K562 (cell line): ENCODE results near the gene AHNAK. TPM values are rescaled to one million over a fixed set of nuclear protein-coding genes. Genes with fewer than 3 reads are reported as not detected.

Source experiments
- ATAC-seq: fragments of 200-7000 bp; cut with Tn5 transposase; 3 replicates; pipeline ENCODE4 v1.9.1; 2020; ENCODE audit warnings: moderate library complexity
- BruUV-seq: library from RNA; stranded (reverse); fragments of 400-500 nt; replicated peaks from 2 replicates; lab custom pipeline; 2021; lab: Mats Ljungman, UMichigan
- CTCF ChIA-PET: fragments of 300-600 bp; formaldehyde crosslinking; extraction: SDS; loops from one replicate; lab custom pipeline; 2021; ENCODE audit warnings: low intra/inter-chr PET ratio; lab: Yijun Ruan, JAX
- POLR2A ChIA-PET: fragments of 300-600, 350-650 bp; sonication (Branson Sonifier 250); formaldehyde crosslinking; extraction: SDS; loops from one replicate; lab custom pipeline; 2021; ENCODE audit warnings: antibody characterized with exemption, inconsistent platforms; lab: Yijun Ruan, JAX
- DNase-seq, 4 experiments: peaks; one replicate each; pipeline versions ENCODE4 v3.0.0 to v3.0.0-alpha.2; 2011 to 2018; ENCODE audit warnings: low spot score in 3 of 4, mixed read lengths in 3 of 4; ENCODE audit errors: extremely low read depth in 1 of 4
- FAIRE-seq: peaks from 2 replicates; lab custom pipeline; 2011; peaks lifted over from hg19 to GRCh38; lab: Jason Lieb, UNC
- H2AFZ ChIP-seq: 2 replicates; pipeline ENCODE4 v1.6.0; 2011; ENCODE audit warnings: low read depth, low read length, control low read depth, inconsistent platforms
- H3K27ac ChIP-seq: fragments of 200-600 bp; 3 replicates; pipeline ENCODE4 v1.8.0; 2011; ENCODE audit warnings: low read depth, mild to moderate bottlenecking, control low read depth, inconsistent platforms, low read length, moderate library complexity, mixed read lengths; ENCODE audit errors: extremely low read depth
- H3K27me3 ChIP-seq, 2 experiments: fragments of 300-600 bp in 1 of 2; 2 replicates in 1 of 2; 3 replicates in 1 of 2; pipeline versions ENCODE4 v1.6.0 to v1.8.0; 2011; ENCODE audit warnings: inconsistent platforms in 2 of 2, low read length in 2 of 2, mild to moderate bottlenecking in 1 of 2, mixed read lengths in 1 of 2, moderate library complexity in 1 of 2; ENCODE audit not compliant: control insufficient read depth in 2 of 2, insufficient read depth in 2 of 2
- H3K36me3 ChIP-seq: fragments of 300-600 bp; 3 replicates; pipeline ENCODE4 v1.8.0; 2011; ENCODE audit warnings: mild to moderate bottlenecking, low read length, inconsistent platforms; ENCODE audit not compliant: control insufficient read depth, insufficient read depth
- H3K4me1 ChIP-seq, 2 experiments: fragments of 200-600 bp in 1 of 2; replicated peaks in 1 of 2; 2 replicates in 1 of 2; 3 replicates in 1 of 2; pipeline versions ENCODE4 v1.5.1 to v1.8.0; 2011; ENCODE audit warnings: inconsistent platforms in 2 of 2, low read length in 2 of 2, mild to moderate bottlenecking in 1 of 2, mixed read lengths in 1 of 2, moderate library complexity in 1 of 2; ENCODE audit not compliant: control insufficient read depth in 2 of 2, insufficient read depth in 2 of 2
- H3K4me2 ChIP-seq: 2 replicates; pipeline ENCODE4 v1.6.1; 2011; ENCODE audit warnings: low read length, control low read depth, inconsistent platforms, mixed read lengths; ENCODE audit not compliant: insufficient read depth
- H3K4me3 ChIP-seq: fragments of 200-600 bp; sonication (generic), shearing (Covaris generic); 2 replicates; pipeline ENCODE4 v1.5.1; 2016; ENCODE audit warnings: control low read depth, inconsistent platforms
- H3K79me2 ChIP-seq: fragments of 200-600 bp; 3 replicates; pipeline ENCODE4 v1.8.0; 2011; ENCODE audit warnings: low read length, inconsistent platforms; ENCODE audit not compliant: control insufficient read depth, insufficient read depth
- H3K9ac ChIP-seq, 2 experiments: 2 replicates each; pipeline versions ENCODE4 v1.6.0 to v1.6.1; 2011; ENCODE audit warnings: low read depth in 2 of 2, low read length in 2 of 2, control low read depth in 1 of 2, inconsistent platforms in 1 of 2, mild to moderate bottlenecking in 1 of 2, mixed read lengths in 1 of 2; ENCODE audit not compliant: insufficient read depth in 1 of 2
- H3K9me1 ChIP-seq: one replicate; pipeline ENCODE4 v1.6.0; 2011; ENCODE audit warnings: inconsistent platforms, mild to moderate bottlenecking, low read length, moderate library complexity; ENCODE audit not compliant: control insufficient read depth, insufficient read depth
- H3K9me3 ChIP-seq: replicated peaks from 2 replicates; pipeline ENCODE4 v1.5.1; 2011; ENCODE audit warnings: low read depth, low read length, inconsistent platforms; ENCODE audit not compliant: control insufficient read depth, insufficient read depth
- H4K20me1 ChIP-seq: replicated peaks from 2 replicates; pipeline ENCODE4 v1.6.1; 2011; ENCODE audit warnings: low read length, inconsistent platforms, mixed read lengths; ENCODE audit not compliant: control insufficient read depth, insufficient read depth
- CCAR2 ChIP-seq: fragments of 200-400 bp; formaldehyde crosslinking; IDR thresholded peaks from 2 replicates; pipeline ENCODE4 v1.6.1; 2017; ENCODE audit warnings: mild to moderate bottlenecking, low read depth, low read length
- ELF2 ChIP-seq: fragments of 250-450 bp; sonication (Bioruptor Pico); IDR thresholded peaks from 2 replicates; pipeline ENCODE4 v1.5.0; 2021; ENCODE audit warnings: mild to moderate bottlenecking
- EP400 ChIP-seq: fragments of 450-650 bp; IDR thresholded peaks from 2 replicates; pipeline ENCODE4 v1.6.1; 2017; ENCODE audit warnings: antibody characterized with exemption, mild to moderate bottlenecking, moderate library complexity
- GABPA ChIP-seq: fragments of 200-800 bp; sonication (Bioruptor generic); conservative IDR thresholded peaks from 2 replicates; pipeline ENCODE4 v1.6.1; 2016; ENCODE audit warnings: low read depth, missing genetic modification characterization, missing compliant biosample characterization
- HMGN3 ChIP-seq: IDR thresholded peaks from 2 replicates; pipeline ENCODE4 v1.6.1; 2011; ENCODE audit warnings: borderline replicate concordance, low read depth, mild to moderate bottlenecking, mixed read lengths, low read length; ENCODE audit not compliant: insufficient read length; ENCODE audit errors: extremely low read depth
- MCM7 ChIP-seq, 2 experiments: fragments of 450-650 bp; IDR thresholded peaks; 2 replicates each; pipeline ENCODE4 v1.6.1; 2016 to 2018
- MED1 ChIP-seq: sonication (generic); formaldehyde crosslinking; IDR thresholded peaks from 2 replicates; pipeline ENCODE4 v1.8.1; 2023; ENCODE audit warnings: missing genetic modification reagents, borderline replicate concordance
- POLR2A ChIP-seq: fragments of 450-650 bp; conservative IDR thresholded peaks from 2 replicates; pipeline ENCODE4 v1.6.1; 2016
- RFX7 ChIP-seq: fragments of 250-450 bp; sonication (Bioruptor Pico); IDR thresholded peaks from 2 replicates; pipeline ENCODE4 v1.5.1; 2021; ENCODE audit warnings: mild to moderate bottlenecking
- SIN3A ChIP-seq, 2 experiments: fragments of 150-350 bp in 1 of 2; IDR thresholded peaks; 2 replicates each; pipeline ENCODE4 v1.6.1; 2011 to 2016; ENCODE audit warnings: borderline replicate concordance in 2 of 2, low read depth in 2 of 2, low read length in 2 of 2, mild to moderate bottlenecking in 2 of 2, moderate library complexity in 2 of 2; ENCODE audit not compliant: control insufficient read depth in 1 of 2
- SMARCA5 ChIP-seq: fragments of 450-650 bp; IDR thresholded peaks from 2 replicates; pipeline ENCODE4 v1.6.1; 2016
- ZKSCAN8 ChIP-seq: fragments of 200-800 bp; sonication (Bioruptor generic); IDR thresholded peaks from 2 replicates; pipeline ENCODE4 v1.6.1; 2016; ENCODE audit warnings: missing genetic modification characterization, missing compliant biosample characterization
- ZNF23 ChIP-seq: fragments of 250-450 bp; sonication (Bioruptor Pico); IDR thresholded peaks from 2 replicates; pipeline ENCODE4 v1.4.0; 2020; ENCODE audit warnings: mild to moderate bottlenecking
- WGBS: fragments of 100-300 bp; shearing (Covaris generic); methylation state at CpG from one replicate; pipeline ENCODE4 v1.1.6; 2016; ENCODE audit warnings: low coverage, mixed read lengths; ENCODE audit not compliant: insufficient coverage; ENCODE audit errors: missing lambda C conversion rate; 5-methylcytosine and 5-hydroxymethylcytosine counted together
- in situ Hi-C: fragments of 300-500 bp; cut with MboI; formaldehyde crosslinking; loops from 4 replicates; pipeline ENCODE4 v1.15.0; 2018; ENCODE audit warnings: inconsistent platforms, mixed read lengths
- intact Hi-C: fragments of 100-400 bp; cut with micrococcal nuclease; formaldehyde crosslinking; loops from 2 replicates; pipeline ENCODE4 v1.14.2; 2022
- polyA plus RNA-seq, 8 experiments: library from polyadenylated mRNA; depleted of rRNA in 4 of 8; stranded (reverse) in 5 of 8; unstranded in 3 of 8; fragments of >200 nt; fragmentation: Nextera tagmentation in 2 of 8; fragmentation: Illumina TruSeq in 1 of 8; extraction: Ambion mirVana in 2 of 8; extraction: Trizol in 1 of 8; gene quantifications; 2 replicates each; pipeline versions ENCODE4 v1.2.1 to v1.2.3, GENCODE V29; 2011 to 2014; ENCODE audit warnings: inconsistent platforms in 1 of 8, missing spikeins in 1 of 8
- total RNA-seq, 7 experiments: library from RNA; depleted of rRNA in 6 of 7; stranded (reverse); fragments of >200 nt in 6 of 7; fragmentation: Illumina TruSeq in 2 of 7; extraction: Trizol in 2 of 7; gene quantifications; 2 replicates each; pipeline versions ENCODE4 v1.2.1 to v1.2.3, GENCODE V29; 2011 to 2021; ENCODE audit warnings: low replicate concordance in 1 of 7
- TF ChIP-seq, protein P1 (sequence below): sonication (generic); formaldehyde crosslinking; IDR thresholded peaks from 2 replicates; pipeline ENCODE4 v1.9.0; 2022; ENCODE audit warnings: mild to moderate bottlenecking, missing genetic modification reagents
- TF ChIP-seq, protein P2 (sequence below): sonication (generic); formaldehyde crosslinking; IDR thresholded peaks from 2 replicates; pipeline ENCODE4 v1.8.1; 2023; ENCODE audit warnings: mild to moderate bottlenecking, missing genetic modification reagents

AHNAK gene
- total and polyA plus RNA-seq, 9 of the 15 experiments (the other 6 are each of a cell fraction or from before 2014, with no cell fraction given): 1.5 to 89.7 (median 45.0) TPM

DNA sequence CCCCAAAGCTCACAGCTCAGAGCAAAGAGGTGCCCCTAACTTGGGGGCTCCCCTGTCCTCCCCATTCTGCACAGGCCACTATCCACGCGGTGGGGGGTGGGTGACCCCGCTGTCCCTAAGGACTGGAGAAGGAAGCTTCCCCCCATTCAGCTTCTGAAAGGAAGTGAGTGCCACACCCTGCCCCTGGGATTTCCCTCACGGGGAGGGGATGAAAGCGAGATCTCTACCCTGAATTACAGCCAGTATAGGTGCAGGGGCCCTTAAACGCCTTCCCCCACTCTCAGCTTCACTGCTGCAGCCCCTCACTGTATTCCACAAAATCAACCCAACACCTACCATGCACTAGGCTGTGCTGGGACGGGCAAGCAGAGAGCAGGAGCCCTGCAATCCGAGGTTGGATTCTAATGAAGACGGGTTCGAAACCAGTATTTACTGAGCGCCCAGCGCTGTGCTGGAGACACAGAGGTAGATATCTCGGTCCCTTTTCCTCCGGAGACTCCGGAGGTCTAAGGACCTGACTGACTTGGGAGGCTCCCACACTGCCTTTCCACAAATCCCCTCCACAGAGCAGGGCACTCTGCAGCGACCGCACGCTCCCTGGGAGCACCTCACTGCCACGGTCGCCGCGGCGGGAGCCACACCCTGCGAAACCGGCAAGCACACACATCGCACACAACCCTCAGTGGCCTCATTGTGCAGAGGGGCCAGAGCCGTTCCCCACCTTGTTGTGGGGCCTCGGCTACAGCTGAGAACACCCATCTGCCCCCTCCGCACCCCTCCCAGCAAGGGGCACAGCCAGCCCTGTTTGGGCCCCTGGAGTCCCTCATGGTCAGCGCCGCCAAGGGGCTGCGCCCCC is 1.8 kb downstream of the AHNAK start (continued):
- TF ChIP-seq RFX7 (CRISPR knock-in tag): no peak
- no peak for TF ChIP-seq SIN3A (IDR thresholded peaks at IDR 0.05; ENCODE audit: borderline replicate concordance in 2 of 2, control insufficient read depth in 1 of 2, low read depth in 2 of 2, low read length in 2 of 2)

DNA sequence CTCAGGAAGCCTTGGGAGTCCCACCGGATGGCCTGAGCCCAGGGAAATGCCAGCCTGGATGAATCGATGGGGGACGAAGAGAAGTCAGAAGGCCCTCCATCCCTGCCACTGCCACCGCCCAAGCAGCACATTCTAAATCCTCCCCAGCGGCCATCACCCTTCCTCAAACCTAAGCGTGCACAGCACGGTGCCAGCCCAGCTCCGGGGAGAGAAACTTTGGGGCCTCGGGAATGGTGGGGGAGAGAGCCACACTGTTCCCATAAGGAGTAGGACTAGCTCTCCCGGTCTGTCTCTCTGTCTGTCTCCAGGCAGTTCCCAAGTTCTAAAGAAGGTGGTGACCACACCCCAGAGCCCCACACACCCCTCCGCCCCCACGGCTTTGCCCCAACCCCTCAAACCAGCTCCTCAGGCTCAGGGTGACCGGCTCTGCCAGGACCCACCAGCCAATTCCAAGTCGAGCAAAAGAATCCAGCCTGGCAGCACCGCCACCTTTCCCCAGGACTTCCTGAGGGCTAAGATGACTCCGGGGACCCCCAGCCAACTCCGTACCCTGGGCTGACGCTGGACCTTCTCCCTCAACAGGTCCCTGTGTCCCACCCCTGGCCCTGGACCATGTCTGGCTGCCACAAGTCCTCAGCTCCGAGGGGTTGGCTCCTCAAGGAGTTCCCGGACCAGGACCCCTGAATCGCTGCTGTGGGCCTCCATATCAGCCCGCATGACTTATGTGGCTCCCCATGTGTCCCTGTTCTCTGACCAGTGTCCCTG is 2.7 kb downstream of the AHNAK start:
- Histone ChIP-seq H3K9me1 (peaks cover 6% of the 10 kb centered on the region), H3K27me3 (no peaks in the 10 kb centered on the region), H3K4me3 (peak overlapping the region; percentile 67), H3K9ac (peak overlapping the region; percentile 66 to 95), H3K9me3 (no peaks in the 10 kb centered on the region), H2AFZ (0 out of 2 replicates have a peak overlapping the region, but pooled peaks have one; percentile 84), H3K4me1 (peaks cover 75 to 90% of the 10 kb centered on the region in 2 experiments), H3K79me2 (peaks cover 73% of the 10 kb centered on the region), H3K27ac (peak overlapping the region; percentile 66), H3K4me2 (peak overlapping the region; percentile 86), H3K36me3 (no peaks in the 10 kb centered on the region)
- 66% methylated on average over 22 of the region's 22 CpGs for WGBS
- in situ Hi-C loops (no loop called here), intact Hi-C loops (loop anchor here (2.0 kb wide), 2 partner anchors 35 to 43 kb away; no protein-coding TSS in a partner anchor)
- BruUV-seq: no TSS peak
- POLR2A ChIA-PET: interaction anchor here (0.5 to 3.0 kb wide), 13 partner anchors 8 to 151 kb away, joined by 3 to 17 read pairs (median 5); partner anchors contain the start of gene EEF1G
- FAIRE-seq (no peak), DNase-seq (no peak)
- CTCF ChIA-PET: interaction anchor here (0.7 to 2.4 kb wide), 3 partner anchors 16 to 149 kb away, joined by 3 to 8 read pairs (median 8); no protein-coding TSS in a partner anchor
- no peak for TF ChIP-seq ZNF23 (CRISPR knock-in tag)
- no peak for TF ChIP-seq MED1 (CRISPR knock-in tag)
- TF ChIP-seq MCM7 (IDR thresholded peaks at IDR 0.05): no peak
- 0 out of 2 replicates have a peak, but pooled peaks have one; percentile 9 for TF ChIP-seq ELF2 (CRISPR knock-in tag)
- TF ChIP-seq, protein P1, sequence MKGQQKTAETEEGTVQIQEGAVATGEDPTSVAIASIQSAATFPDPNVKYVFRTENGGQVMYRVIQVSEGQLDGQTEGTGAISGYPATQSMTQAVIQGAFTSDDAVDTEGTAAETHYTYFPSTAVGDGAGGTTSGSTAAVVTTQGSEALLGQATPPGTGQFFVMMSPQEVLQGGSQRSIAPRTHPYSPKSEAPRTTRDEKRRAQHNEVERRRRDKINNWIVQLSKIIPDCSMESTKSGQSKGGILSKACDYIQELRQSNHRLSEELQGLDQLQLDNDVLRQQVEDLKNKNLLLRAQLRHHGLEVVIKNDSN (CRISPR knock-in tag): 0 out of 2 replicates have a peak, but pooled peaks have one; percentile 8
- TF ChIP-seq CCAR2: no peak
- TF ChIP-seq EP400: no peak
- no peak for TF ChIP-seq SMARCA5
- TF ChIP-seq HMGN3: no peak
- TF ChIP-seq POLR2A: no peak
- TF ChIP-seq, protein P2, sequence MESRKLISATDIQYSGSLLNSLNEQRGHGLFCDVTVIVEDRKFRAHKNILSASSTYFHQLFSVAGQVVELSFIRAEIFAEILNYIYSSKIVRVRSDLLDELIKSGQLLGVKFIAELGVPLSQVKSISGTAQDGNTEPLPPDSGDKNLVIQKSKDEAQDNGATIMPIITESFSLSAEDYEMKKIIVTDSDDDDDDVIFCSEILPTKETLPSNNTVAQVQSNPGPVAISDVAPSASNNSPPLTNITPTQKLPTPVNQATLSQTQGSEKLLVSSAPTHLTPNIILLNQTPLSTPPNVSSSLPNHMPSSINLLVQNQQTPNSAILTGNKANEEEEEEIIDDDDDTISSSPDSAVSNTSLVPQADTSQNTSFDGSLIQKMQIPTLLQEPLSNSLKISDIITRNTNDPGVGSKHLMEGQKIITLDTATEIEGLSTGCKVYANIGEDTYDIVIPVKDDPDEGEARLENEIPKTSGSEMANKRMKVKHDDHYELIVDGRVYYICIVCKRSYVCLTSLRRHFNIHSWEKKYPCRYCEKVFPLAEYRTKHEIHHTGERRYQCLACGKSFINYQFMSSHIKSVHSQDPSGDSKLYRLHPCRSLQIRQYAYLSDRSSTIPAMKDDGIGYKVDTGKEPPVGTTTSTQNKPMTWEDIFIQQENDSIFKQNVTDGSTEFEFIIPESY (CRISPR knock-in tag): no peak
- no peak for TF ChIP-seq ZKSCAN8 (CRISPR knock-in tag)
- no peak for TF ChIP-seq GABPA
- TF ChIP-seq, all 486 proteins: peak for 2
- H4K20me1 ChIP-seq: no peaks in the 10 kb centered on the region; the same call in 1 of the 2 replicates
- ATAC-seq: no peak
